NCI-H226 (cell line): ENCODE data around the gene FAM133A.

Source experiments
- DNase-seq: peaks from one replicate; pipeline ENCODE4 v3.0.0-alpha.2; 2015

The FAM133A gene

GRCh38 chrX:93673869-93674271 is at the start of gene FAM133A:
Gene FAM133A, plus strand, starts transcription at chrX:93674206. Its CDS starts 35,214 bp downstream, at chrX:93709420.
- no peak for DNase-seq

GRCh38 chrX:93637591-93637990 is 36.4 kb upstream of the FAM133A start:
- DNase-seq = no peak

- no peak for DNase-seq
These were observed 24.6 kb upstream of the FAM133A start for GRCh38 chrX:93649381-93649780.

- DNase-seq = no peak
These were observed 13.4 kb upstream of the FAM133A start for GRCh38 chrX:93660575-93660974.

GRCh38 chrX:93673056-93673868 is 744 bp upstream of the FAM133A start, which contains the start of gene NAP1L3:
Gene NAP1L3, minus strand, starts transcription at chrX:93673578. Its CDS starts 274 bp downstream, at chrX:93673304.
- DNase-seq = no peak

- no peak for DNase-seq
These were observed 22.0 kb downstream of the FAM133A start for GRCh38 chrX:93695981-93696380.

GRCh38 chrX:93703701-93704100 is 29.7 kb downstream of the FAM133A start:
- no peak for DNase-seq

- no peak for DNase-seq
These were observed 37.1 kb downstream of the FAM133A start for GRCh38 chrX:93711076-93711475.

GRCh38 chrX:93741811-93742210 is 67.8 kb downstream of the FAM133A start:
- no peak for DNase-seq

- DNase-seq = no peak
These were observed 86.2 kb downstream of the FAM133A start for GRCh38 chrX:93760163-93760562.
